Psoas muscle (tissue), 8 donors: ENCODE results near the gene CACNG3. TPM values are rescaled to one million over a fixed set of nuclear protein-coding genes. Genes with fewer than 3 reads are reported as not detected.

ENCODE experiments used
- ATAC-seq, 4 donors: fragments of 200-7000 bp; cut with Tn5 transposase; one replicate each; pipeline ENCODE4 v1.9.1; 2020; ENCODE audit warnings: moderate library complexity in 3 of 4, mild to moderate bottlenecking in 2 of 4
- DNase-seq, 2 donors: peaks; one replicate each; pipeline ENCODE4 v3.0.0-alpha.2; 2020
- H3K27ac ChIP-seq: fragments of 200-600 bp; one replicate; pipeline ENCODE4 v1.8.0; 2022
- H3K27me3 ChIP-seq, 3 donors: fragments of 200-600 bp in 1 of 3; one replicate each; pipeline versions ENCODE4 v1.6.1 to v1.8.0; 2013 to 2022; ENCODE audit warnings: low read length in 2 of 3, mild to moderate bottlenecking in 2 of 3, moderate library complexity in 1 of 3; ENCODE audit not compliant: insufficient read depth in 3 of 3
- H3K36me3 ChIP-seq, 2 donors: fragments of 200-600 bp in 1 of 2; one replicate each; pipeline versions ENCODE4 v1.6.1 to v1.8.0; 2013 to 2022; ENCODE audit warnings: low read depth in 1 of 2, mild to moderate bottlenecking in 1 of 2, moderate library complexity in 1 of 2; ENCODE audit not compliant: insufficient read depth in 1 of 2
- H3K4me1 ChIP-seq: fragments of 200-600 bp; one replicate; pipeline ENCODE4 v1.8.0; 2022
- H3K4me3 ChIP-seq: fragments of 200-600 bp; one replicate; pipeline ENCODE4 v1.8.0; 2022; ENCODE audit warnings: mild to moderate bottlenecking
- H3K9me3 ChIP-seq: fragments of 200-600 bp; one replicate; pipeline ENCODE4 v1.8.0; 2022
- WGBS, 3 donors: extraction: QIAGEN DNeasy Blood & Tissue Kit; methylation state at CpG; one replicate each; pipeline versions ENCODE4 v1.1.6 to v1.1.7; 2013; 5-methylcytosine and 5-hydroxymethylcytosine counted together
- intact Hi-C, 2 donors: fragments of 100-400 bp; cut with DNase I; formaldehyde crosslinking; loops; one replicate each; pipeline versions ENCODE4 v1.11.0 to v1.14.2; 2022
- polyA plus RNA-seq, 3 donors: library from polyadenylated mRNA; stranded (reverse); fragments of 200-250 nt; gene quantifications; one replicate each; pipeline ENCODE4 v1.2.3, GENCODE V29; 2013
- total RNA-seq, 4 donors: library from RNA; stranded (reverse); fragmentation: NEBNext Ultra II Directional in 2 of 4; extraction: Animal tissue kit (Norgen Biotek cat#: 25700) in 2 of 4; gene quantifications; one replicate each; pipeline versions ENCODE4 v1.2.1 to v1.2.4, GENCODE V29; 2021 to 2023
- TF ChIP-seq, protein P1 (sequence below): fragments of 200-600 bp; IDR thresholded peaks from one replicate; pipeline ENCODE4 v1.8.0; 2022; ENCODE audit warnings: antibody characterized with exemption
- donor health status: healthy with polysubstance abuse.
- donor health status: DM: no; HTN: no; CAD: no; lungs with moderate emphysema.
- donor health status: Bipolar disorder and iron deficiency.
- donor health status: healthy.
- donor health status: DM: yes; HTN: yes; CAD: no.
- donor health status: DM: no; HTN: no; CAD: no.
- donor health status: DM: no; HTN: no; CAD: no.
- donor health status: DM: yes; HTN: yes; CAD: no.

The CACNG3 gene
- total and polyA plus RNA-seq, 7 donors: 0.03 TPM; not detected in 6

DNA sequence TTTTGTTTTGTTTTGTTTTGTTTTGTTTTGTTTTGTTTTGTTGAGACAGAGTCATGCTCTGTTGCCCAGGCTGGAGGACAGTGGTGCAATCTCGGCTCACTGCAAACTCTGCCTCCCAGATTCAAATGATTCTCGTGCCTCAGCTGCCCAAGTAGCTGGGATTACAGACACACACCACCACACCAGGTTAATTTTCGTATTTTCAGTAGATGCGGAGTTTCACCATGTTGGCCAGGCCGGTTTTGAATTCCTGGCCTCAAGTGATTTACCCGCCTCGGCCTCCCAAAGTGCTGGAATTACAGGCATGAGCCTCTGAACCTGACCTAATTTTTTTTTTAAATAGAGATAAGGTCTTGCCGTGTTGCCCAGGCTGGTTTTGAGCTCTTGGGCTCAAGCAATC is 46.5 kb downstream of the CACNG3 start:
- intact Hi-C loops: no loop called here
- Histone ChIP-seq H3K36me3 (no peaks in the 10 kb centered on the region), H3K4me1 (no peaks in the 10 kb centered on the region), H3K4me3 (no peak overlapping the region), H3K27ac (no peak overlapping the region), H3K9me3 (no peaks in the 10 kb centered on the region), H3K27me3 (no peaks in the 10 kb centered on the region)
- TF ChIP-seq, protein P1, sequence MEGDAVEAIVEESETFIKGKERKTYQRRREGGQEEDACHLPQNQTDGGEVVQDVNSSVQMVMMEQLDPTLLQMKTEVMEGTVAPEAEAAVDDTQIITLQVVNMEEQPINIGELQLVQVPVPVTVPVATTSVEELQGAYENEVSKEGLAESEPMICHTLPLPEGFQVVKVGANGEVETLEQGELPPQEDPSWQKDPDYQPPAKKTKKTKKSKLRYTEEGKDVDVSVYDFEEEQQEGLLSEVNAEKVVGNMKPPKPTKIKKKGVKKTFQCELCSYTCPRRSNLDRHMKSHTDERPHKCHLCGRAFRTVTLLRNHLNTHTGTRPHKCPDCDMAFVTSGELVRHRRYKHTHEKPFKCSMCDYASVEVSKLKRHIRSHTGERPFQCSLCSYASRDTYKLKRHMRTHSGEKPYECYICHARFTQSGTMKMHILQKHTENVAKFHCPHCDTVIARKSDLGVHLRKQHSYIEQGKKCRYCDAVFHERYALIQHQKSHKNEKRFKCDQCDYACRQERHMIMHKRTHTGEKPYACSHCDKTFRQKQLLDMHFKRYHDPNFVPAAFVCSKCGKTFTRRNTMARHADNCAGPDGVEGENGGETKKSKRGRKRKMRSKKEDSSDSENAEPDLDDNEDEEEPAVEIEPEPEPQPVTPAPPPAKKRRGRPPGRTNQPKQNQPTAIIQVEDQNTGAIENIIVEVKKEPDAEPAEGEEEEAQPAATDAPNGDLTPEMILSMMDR: no peak
- ATAC-seq (no peak), DNase-seq (no peak)
- 75 to 80% (median 77%) methylated on average over 8 of the region's 8 CpGs for WGBS, 3 donors

DNA sequence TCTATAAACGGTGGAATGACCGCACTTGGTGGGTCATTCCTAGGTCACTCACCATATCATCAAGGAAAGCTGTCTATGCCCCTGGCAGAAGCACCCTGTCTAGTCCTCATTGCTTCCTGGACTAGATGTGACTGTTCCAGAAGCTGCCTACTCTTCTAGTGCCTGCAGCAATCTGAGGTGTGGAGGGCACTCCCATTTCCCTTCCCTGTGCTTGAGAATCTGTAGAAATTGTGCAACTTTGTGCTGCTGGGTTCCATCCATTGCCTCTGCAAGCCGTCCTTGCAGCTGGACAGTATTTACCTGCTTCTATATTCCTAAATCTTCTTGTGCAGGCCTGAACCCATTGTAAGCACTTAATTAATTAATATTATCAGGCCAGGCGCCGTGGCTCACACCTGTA is 52.1 kb downstream of the CACNG3 start:
- Histone ChIP-seq H3K4me1 (no peaks in the 10 kb centered on the region), H3K9me3 (no peaks in the 10 kb centered on the region), H3K36me3 (no peaks in the 10 kb centered on the region), H3K27me3 (no peaks in the 10 kb centered on the region), H3K27ac (no peak overlapping the region), H3K4me3 (no peak overlapping the region)
- TF ChIP-seq, protein P1: no peak
- DNase-seq: no peak
- ATAC-seq: no peak
- intact Hi-C loops: no loop called here
- WGBS, 3 donors: 77 to 81% (median 81%) methylated on average over 5 of the region's 5 CpGs

DNA sequence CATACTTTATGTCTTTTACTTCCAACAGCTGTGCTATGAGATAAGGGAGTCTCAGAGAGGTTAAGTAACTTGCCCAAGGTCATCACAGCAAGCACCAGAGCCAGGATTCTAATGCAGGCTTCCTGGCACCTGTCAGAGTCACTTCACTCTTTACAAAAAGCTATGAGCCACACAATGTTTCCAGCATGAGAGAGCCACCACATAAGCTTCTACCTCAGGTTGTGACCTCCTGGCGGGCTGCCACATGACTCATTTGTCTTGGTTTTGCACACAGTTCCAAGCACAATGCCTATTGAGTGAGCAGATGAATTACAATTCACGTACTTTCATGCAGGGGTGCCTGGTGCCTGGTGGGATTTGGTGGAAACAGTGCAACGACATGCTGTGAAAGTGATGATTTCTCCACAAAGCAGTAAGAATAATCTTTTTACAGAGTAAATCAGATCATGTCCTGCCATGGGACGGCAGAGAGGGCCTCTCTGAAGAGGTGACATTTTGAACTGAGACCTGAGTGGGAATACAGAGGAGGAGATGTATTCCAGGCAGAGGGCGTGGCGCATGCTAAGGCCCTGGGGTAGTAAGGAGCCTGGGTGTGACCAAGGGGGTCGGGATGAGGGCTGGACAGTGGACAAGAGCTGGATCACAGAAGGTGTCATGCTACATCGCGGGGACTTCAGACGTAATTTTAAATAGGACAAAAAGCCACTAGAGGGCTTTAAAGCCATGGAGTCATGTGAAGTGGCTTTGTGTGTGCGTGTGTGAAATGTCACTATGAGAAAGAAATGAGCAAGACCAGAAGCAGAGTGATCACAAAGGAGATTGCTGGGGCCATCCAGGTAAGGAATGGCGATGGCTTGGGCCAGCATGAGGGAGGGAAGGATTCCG is 53.4 kb downstream of the CACNG3 start:
- H3K27ac ChIP-seq: no peak overlapping the region
- intact Hi-C loops: no loop called here
- TF ChIP-seq, protein P1: no peak
- DNase-seq (no peak), ATAC-seq (no peak)
- no peaks in the 10 kb centered on the region for H3K27me3 ChIP-seq
- no peaks in the 10 kb centered on the region for H3K9me3 ChIP-seq
- no peaks in the 10 kb centered on the region for H3K36me3 ChIP-seq
- no peak overlapping the region for H3K4me3 ChIP-seq
- H3K4me1 ChIP-seq: no peaks in the 10 kb centered on the region
- 65 to 71% (median 69%) methylated on average over 13 of the region's 13 CpGs for WGBS, 3 donors

DNA sequence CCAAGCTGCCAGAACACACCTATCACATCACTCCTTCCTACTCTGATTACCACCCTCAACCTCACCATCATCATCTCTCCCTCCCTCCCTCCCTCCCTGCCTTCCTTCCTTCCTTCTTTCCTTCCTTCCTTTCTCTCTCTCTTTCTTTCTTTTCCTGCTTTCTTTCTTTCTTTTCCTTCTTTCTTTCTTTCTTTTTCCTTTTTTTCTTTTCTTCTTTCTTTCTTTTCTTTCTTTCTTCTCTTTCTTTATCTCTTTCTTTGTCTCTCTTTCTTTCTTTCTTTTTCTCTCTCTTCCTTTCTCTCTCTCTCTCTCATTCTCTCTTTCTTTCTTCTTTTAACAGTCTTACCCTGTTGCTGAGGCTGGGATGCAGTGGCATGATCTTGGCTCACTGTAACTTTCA is 59.2 kb downstream of the CACNG3 start:
- no peaks in the 10 kb centered on the region for H3K4me1 ChIP-seq
- H3K27me3 ChIP-seq: no peaks in the 10 kb centered on the region
- intact Hi-C loops: no loop called here
- H3K4me3 ChIP-seq: no peak overlapping the region
- DNase-seq (no peak), ATAC-seq (no peak)
- H3K27ac ChIP-seq: no peak overlapping the region
- no peaks in the 10 kb centered on the region for H3K9me3 ChIP-seq
- TF ChIP-seq, protein P1: no peak
- no peaks in the 10 kb centered on the region for H3K36me3 ChIP-seq

DNA sequence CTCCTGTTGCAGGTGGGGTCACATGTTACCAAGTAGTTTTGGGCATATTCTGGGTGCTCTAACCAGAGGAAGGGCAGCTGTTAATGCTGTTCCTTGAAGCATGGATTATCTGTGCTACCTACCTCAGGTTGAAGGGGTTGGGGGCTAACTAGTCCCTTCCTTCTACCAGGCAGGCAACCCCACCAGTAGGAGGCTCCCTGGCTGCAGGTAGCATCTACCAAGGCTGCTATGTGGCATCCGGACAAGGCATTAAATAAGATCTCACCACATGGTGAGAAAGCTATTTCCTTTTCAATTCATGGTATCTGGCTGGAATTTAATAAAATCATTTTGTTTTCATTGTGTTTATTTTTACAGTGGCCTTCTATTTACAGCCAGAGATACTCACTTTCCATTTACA is 62.5 kb downstream of the CACNG3 start:
- ATAC-seq (no peak), DNase-seq (no peak)
- TF ChIP-seq, protein P1: no peak
- peaks cover 0 to 6% (median 0%) of the 10 kb centered on the region in 3 donors for H3K27me3 ChIP-seq
- intact Hi-C loops: no loop called here
- H3K4me3 ChIP-seq: no peak overlapping the region
- H3K4me1 ChIP-seq: no peaks in the 10 kb centered on the region
- no peaks in the 10 kb centered on the region for H3K9me3 ChIP-seq
- WGBS, 3 donors: 28 to 38% (median 35%) methylated on average over 1 of the region's 1 CpG
- no peaks in the 10 kb centered on the region for H3K36me3 ChIP-seq
- H3K27ac ChIP-seq: no peak overlapping the region
